Heart left ventricle (tissue), 16 donors: ENCODE measurements around the gene DBNDD1. TPM values are rescaled to one million over a fixed set of nuclear protein-coding genes. Genes with fewer than 3 reads are reported as not detected.
A peak's percentile ranks its signal among the peaks of the same experiment; 100 is the strongest.

Source experiments
- ATAC-seq, 4 donors: fragments of 200-7000 bp; cut with Tn5 transposase; one replicate each; pipeline ENCODE4 v1.9.1; 2020 to 2022; ENCODE audit warnings: moderate library complexity in 4 of 4, mild to moderate bottlenecking in 3 of 4, moderate number of reproducible peaks in 1 of 4
- DNase-seq, 5 donors: peaks; one replicate each; pipeline ENCODE4 v3.0.0-alpha.2; 2020
- H3K27ac ChIP-seq, 12 donors: fragments of 200-600 bp; sonication (generic) in 4 of 12; one replicate each; pipeline versions ENCODE4 v1.5.0 to v1.8.0; 2016 to 2022; ENCODE audit warnings: mild to moderate bottlenecking in 2 of 12
- H3K27me3 ChIP-seq, 9 donors: fragments of 200-600 bp; sonication (generic) in 2 of 9; one replicate each; pipeline versions ENCODE4 v1.5.1 to v1.8.0; 2016 to 2022; ENCODE audit warnings: mild to moderate bottlenecking in 3 of 9
- H3K36me3 ChIP-seq, 9 donors: fragments of 200-600 bp; sonication (generic) in 2 of 9; one replicate each; pipeline versions ENCODE4 v1.5.0 to v1.8.0; 2018 to 2022; ENCODE audit warnings: mild to moderate bottlenecking in 2 of 9
- H3K4me1 ChIP-seq, 12 donors: fragments of 200-600 bp; sonication (generic) in 4 of 12; one replicate each; pipeline versions ENCODE4 v1.5.0 to v1.8.0; 2016 to 2022; ENCODE audit warnings: mild to moderate bottlenecking in 3 of 12
- H3K4me3 ChIP-seq, 12 donors: fragments of 200-600 bp; sonication (generic) in 4 of 12; one replicate each; pipeline versions ENCODE4 v1.5.0 to v1.8.0; 2017 to 2022; ENCODE audit warnings: mild to moderate bottlenecking in 9 of 12, moderate library complexity in 4 of 12
- H3K9me3 ChIP-seq, 12 donors: fragments of 200-600 bp; sonication (generic) in 4 of 12; one replicate each; pipeline versions ENCODE4 v1.5.0 to v1.8.0; 2016 to 2022; ENCODE audit warnings: mild to moderate bottlenecking in 1 of 12
- POLR2A ChIP-seq, 2 donors: fragments of 450-650 bp; IDR thresholded peaks; one replicate each; pipeline ENCODE4 v1.6.1; 2017; ENCODE audit warnings: antibody characterized with exemption in 2 of 2, mild to moderate bottlenecking in 2 of 2, moderate library complexity in 2 of 2
- WGBS, 4 donors: extraction: QIAGEN DNeasy Blood & Tissue Kit in 2 of 4; methylation state at CpG; one replicate each; pipeline versions ENCODE4 v1.1.5 to v1.1.7; 2013 to 2018; 5-methylcytosine and 5-hydroxymethylcytosine counted together
- intact Hi-C, 10 donors: fragments of 100-400 bp; cut with DNase I; formaldehyde crosslinking; loops; one replicate each; pipeline versions ENCODE4 v1.11.1 to v1.14.2; 2022
- polyA plus RNA-seq, 2 donors: library from polyadenylated mRNA; stranded (reverse); fragments of 200-250 nt; gene quantifications; one replicate each; pipeline ENCODE4 v1.2.3, GENCODE V29; 2013
- total RNA-seq, 9 donors: library from RNA; depleted of rRNA in 2 of 9; stranded (reverse); fragments of >200 nt in 2 of 9; fragmentation: NEBNext Ultra II Directional in 3 of 9; extraction: Animal tissue kit (Norgen Biotek cat#: 25700) in 3 of 9; gene quantifications; one replicate each; pipeline versions ENCODE4 v1.1.0 to v1.2.4, GENCODE V29; 2016 to 2023
- TF ChIP-seq, protein P1 (sequence below), 12 donors: fragments of 200-600 bp; sonication (generic) in 4 of 12; IDR thresholded peaks; one replicate each; pipeline versions ENCODE4 v1.5.0 to v1.8.0; 2018 to 2022; ENCODE audit warnings: antibody characterized with exemption in 12 of 12, mild to moderate bottlenecking in 5 of 12
- donor health status: ischemic (EF 13 %, LVEDD 7.1; RV severe dilation, severe dysfunction).
- donor health status: healthy with polysubstance abuse.
- donor health status: DM: no; HTN: yes; CAD: no.
- donor health status: DM: no; HTN: no; CAD: no.
- donor health status: ischemic (EF 25% LVEDD 6.9; RV normal size, moderate dysfunction).
- donor health status: ischemic (EF 25% LVEDD 5.7; RV mildly dilated, moderate dysfunction).
- donor health status: healthy.
- donor health status: DM: yes; HTN: yes; CAD: no.
- donor health status: ischemic (EF 35%, LVEDD 5.7; RV mildly dilated, moderate dysfunction).
- donor health status: nonischemic (EF 11% LVEDD 7.7; RV severe dilation, severe dysfunction).
- donor health status: DM: yes; HTN: yes; CAD: no.
- donor health status: PGD.
- donor health status: ischemic (EF 29% LVEDD 5.4; RV normal size, mild dysfunction).
- donor health status: nonischemic (EF 23%, LVEDD 6.1; RV moderate dilation, normal function).

The DBNDD1 gene
- total and polyA plus RNA-seq, 11 donors, result 1.4 to 16.0 (median 4.4) TPM

DNA sequence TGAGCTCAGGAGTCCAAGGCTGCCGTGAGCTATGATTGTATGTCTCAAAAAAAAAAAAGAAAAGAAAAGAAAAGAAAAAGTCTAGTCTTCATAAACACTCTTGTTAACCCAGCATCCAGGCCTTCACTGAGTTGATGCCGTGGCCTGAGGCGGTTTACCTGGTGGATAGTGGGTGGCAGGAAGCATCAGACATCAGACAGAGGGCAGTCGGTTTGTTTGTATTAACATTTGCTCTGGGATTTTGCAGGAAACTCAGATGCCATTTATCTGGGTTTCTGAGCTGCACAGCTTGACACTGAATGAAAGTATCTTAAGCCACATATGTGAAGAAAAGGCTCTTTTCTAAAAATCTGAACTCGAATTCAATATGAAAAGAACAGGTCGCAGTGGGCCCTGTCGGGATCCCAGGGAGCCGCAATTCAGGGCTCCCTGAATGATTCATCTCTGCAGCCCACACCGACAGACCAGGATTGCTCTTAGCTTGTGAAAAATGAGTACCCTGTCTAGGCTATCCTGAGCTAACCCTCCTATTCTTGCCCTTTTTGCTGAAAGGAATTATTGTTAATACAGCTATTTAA is 1.1 kb upstream of the DBNDD1 start:
- intact Hi-C loops, result loop anchor here in 1 of 10 donors (5.0 kb wide), 1 partner anchor 48 kb away; no protein-coding TSS in a partner anchor
- H3K4me3 ChIP-seq, result peak overlapping the region in 7 of 12 donors; percentile 51 to 68 (median 64)
- H3K36me3 ChIP-seq, result peaks cover 0 to 6% (median 0%) of the 10 kb centered on the region in 9 donors
- H3K27ac ChIP-seq, result peak overlapping the region in 4 of 12 donors; percentile 20 to 60 (median 48)
- H3K9me3 ChIP-seq, result no peaks in the 10 kb centered on the region
- DNase-seq (no peak), ATAC-seq (no peak)
- peaks cover 0 to 12% (median 0%) of the 10 kb centered on the region in 9 donors for H3K27me3 ChIP-seq
- TF ChIP-seq, protein P1, sequence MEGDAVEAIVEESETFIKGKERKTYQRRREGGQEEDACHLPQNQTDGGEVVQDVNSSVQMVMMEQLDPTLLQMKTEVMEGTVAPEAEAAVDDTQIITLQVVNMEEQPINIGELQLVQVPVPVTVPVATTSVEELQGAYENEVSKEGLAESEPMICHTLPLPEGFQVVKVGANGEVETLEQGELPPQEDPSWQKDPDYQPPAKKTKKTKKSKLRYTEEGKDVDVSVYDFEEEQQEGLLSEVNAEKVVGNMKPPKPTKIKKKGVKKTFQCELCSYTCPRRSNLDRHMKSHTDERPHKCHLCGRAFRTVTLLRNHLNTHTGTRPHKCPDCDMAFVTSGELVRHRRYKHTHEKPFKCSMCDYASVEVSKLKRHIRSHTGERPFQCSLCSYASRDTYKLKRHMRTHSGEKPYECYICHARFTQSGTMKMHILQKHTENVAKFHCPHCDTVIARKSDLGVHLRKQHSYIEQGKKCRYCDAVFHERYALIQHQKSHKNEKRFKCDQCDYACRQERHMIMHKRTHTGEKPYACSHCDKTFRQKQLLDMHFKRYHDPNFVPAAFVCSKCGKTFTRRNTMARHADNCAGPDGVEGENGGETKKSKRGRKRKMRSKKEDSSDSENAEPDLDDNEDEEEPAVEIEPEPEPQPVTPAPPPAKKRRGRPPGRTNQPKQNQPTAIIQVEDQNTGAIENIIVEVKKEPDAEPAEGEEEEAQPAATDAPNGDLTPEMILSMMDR (IDR thresholded peaks at IDR 0.05), result no peak
- TF ChIP-seq POLR2A (IDR thresholded peaks at IDR 0.05), result no peak
- H3K4me1 ChIP-seq, result peaks cover 0 to 51% (median 35%) of the 10 kb centered on the region in 12 donors
- WGBS, 4 donors, result 85 to 91% (median 89%) methylated on average over 8 to 9 of the region's 9 CpGs

DNA sequence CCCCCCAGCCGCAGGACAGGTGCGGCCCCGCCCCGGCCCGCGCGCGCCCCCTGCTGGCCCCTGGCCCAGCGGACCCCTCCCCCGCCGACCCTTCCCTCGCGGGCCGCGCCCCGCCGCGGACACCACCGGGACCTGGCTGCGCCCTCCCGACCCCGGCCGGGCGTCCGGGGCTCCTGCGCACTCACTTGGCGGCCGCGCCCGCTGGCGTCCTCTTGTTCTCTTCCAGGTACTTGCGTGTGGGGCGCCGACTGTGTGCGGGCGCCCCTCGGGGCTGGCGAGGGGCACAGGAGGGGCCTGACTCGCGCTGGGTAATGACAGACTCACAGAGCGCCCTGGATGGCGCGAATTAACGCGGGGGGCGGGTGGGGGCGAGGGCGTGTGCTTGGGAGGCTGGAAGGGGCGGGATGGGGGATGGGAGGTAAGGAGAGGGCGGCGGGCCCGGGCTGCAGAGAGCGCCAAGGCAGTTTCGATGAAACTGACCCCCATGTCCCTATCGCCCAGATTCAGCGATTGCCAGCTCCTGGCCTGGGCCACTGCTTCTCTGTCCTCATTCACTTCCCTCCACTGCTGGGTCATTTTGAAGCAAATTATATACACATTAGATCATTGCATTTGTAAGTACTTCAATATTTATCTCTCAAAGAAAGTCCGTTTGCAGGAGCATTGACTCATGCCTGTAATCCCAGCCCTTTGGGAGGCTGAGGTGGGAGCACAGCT is 445 bp upstream of the DBNDD1 start:
- DNase-seq (peak in 1 of 5 donors; percentile 64), ATAC-seq (peak in 1 of 4 donors; percentile 2)
- H3K4me1 ChIP-seq, result peaks cover 0 to 51% (median 35%) of the 10 kb centered on the region in 12 donors
- intact Hi-C loops, result loop anchor here in 1 of 10 donors (5.0 kb wide), 1 partner anchor 47 kb away; no protein-coding TSS in a partner anchor
- peak overlapping the region; percentile 42 to 79 (median 64) for H3K4me3 ChIP-seq
- peak overlapping the region in 4 of 12 donors; percentile 20 to 50 (median 36) for H3K27ac ChIP-seq
- WGBS, 4 donors, result 2 to 5% (median 3%) methylated on average over 5 to 57 of the region's 57 CpGs
- H3K9me3 ChIP-seq, result no peaks in the 10 kb centered on the region
- TF ChIP-seq, protein P1 (IDR thresholded peaks at IDR 0.05), result peak in 6 of 12 donors; percentile 16 to 42 (median 24)
- TF ChIP-seq POLR2A (IDR thresholded peaks at IDR 0.05), result no peak
- H3K36me3 ChIP-seq, result peaks cover 0 to 2% (median 0%) of the 10 kb centered on the region in 9 donors
- H3K27me3 ChIP-seq, result peaks cover 0 to 12% (median 0%) of the 10 kb centered on the region in 9 donors

DNA sequence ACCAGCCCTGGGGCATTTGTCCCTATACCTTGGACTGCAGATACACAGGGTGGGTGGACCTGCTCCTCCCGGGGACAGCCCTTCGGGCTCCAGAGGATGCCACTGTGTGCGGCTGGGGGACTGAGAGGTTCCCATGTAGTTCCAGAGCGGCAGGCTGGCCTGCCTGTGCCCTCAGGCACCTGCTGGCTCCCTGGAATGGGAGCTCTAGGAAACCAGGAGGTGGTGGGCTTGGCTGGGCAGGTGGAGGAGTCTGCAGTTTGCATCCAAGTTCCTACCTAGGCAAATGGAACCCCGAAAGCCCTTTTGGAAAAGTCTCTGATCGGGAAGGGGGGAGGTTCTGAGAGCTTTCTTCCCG is 982 bp downstream of the DBNDD1 start:
- Histone ChIP-seq H3K4me3 (peak overlapping the region in 7 of 12 donors; percentile 57 to 78 (median 63)), H3K9me3 (no peaks in the 10 kb centered on the region), H3K27me3 (peaks cover 0 to 12% (median 0%) of the 10 kb centered on the region in 9 donors), H3K4me1 (peaks cover 0 to 47% (median 32%) of the 10 kb centered on the region in 12 donors), H3K36me3 (no peaks in the 10 kb centered on the region), H3K27ac (no peak overlapping the region)
- 53 to 80% (median 55%) methylated on average over 1 to 7 of the region's 7 CpGs for whole genome bisulfite sequencing, 4 donors
- no peak for TF ChIP-seq POLR2A (IDR thresholded peaks at IDR 0.05)
- TF ChIP-seq, protein P1 (IDR thresholded peaks at IDR 0.05), result no peak
- intact Hi-C loops, result no loop called here
- DNase-seq, result no peak
- ATAC-seq, result no peak

DNA sequence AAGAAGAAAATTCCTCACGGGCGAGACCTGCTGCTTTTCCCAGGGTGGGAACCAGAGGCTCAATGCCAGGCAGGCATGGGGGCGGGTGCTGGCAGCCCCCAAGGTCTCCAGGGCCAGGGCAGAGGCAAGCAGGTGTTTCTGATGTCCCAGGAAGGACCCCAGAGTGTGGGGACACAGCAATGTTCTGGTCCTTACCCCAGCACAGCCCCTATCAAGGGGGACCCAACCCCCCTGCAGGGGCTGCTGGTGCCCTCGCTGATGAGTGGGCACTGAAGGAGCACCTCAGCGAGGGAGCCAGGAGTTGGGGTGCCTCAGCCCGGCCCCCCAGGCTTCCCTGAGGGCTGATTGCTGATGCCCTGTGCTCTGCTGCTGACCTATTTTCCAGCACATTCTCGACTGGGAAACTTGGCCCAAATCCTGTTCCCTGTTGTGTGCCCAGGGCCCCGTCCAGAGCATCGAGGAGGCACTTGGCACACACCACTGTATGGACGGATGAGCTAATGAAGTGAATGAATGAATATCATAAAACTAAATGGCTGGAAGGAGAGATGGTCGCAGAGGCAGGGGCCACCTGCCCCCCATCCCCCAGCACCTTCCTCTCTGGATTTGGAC is 2.8 kb downstream of the DBNDD1 start:
- peak in 1 of 4 donors; percentile 2 for ATAC-seq

More for the DNA sequence above, 2.8 kb downstream of the DBNDD1 start:
- H3K4me3 ChIP-seq, result no peak overlapping the region
- peaks cover 0 to 33% (median 20%) of the 10 kb centered on the region in 12 donors for H3K4me1 ChIP-seq
- H3K27ac ChIP-seq, result no peak overlapping the region
- DNase-seq, result no peak
- intact Hi-C loops, result no loop called here
- H3K9me3 ChIP-seq, result no peaks in the 10 kb centered on the region
- TF ChIP-seq, protein P1 (IDR thresholded peaks at IDR 0.05), result no peak
- no peak for TF ChIP-seq POLR2A (IDR thresholded peaks at IDR 0.05)
- WGBS, 4 donors, result 35 to 62% (median 60%) methylated on average over 5 to 11 of the region's 11 CpGs
- H3K27me3 ChIP-seq, result peaks cover 0 to 12% (median 0%) of the 10 kb centered on the region in 9 donors
- no peaks in the 10 kb centered on the region for H3K36me3 ChIP-seq
